Measurements from ENCODE around the gene TMEM154.
"Not testable (repeated sequence)": the region's sequence is repeated elsewhere in the genome, so short reads cannot be mapped to it uniquely, and the experiment has no call there.

The TMEM154 gene

DNA sequence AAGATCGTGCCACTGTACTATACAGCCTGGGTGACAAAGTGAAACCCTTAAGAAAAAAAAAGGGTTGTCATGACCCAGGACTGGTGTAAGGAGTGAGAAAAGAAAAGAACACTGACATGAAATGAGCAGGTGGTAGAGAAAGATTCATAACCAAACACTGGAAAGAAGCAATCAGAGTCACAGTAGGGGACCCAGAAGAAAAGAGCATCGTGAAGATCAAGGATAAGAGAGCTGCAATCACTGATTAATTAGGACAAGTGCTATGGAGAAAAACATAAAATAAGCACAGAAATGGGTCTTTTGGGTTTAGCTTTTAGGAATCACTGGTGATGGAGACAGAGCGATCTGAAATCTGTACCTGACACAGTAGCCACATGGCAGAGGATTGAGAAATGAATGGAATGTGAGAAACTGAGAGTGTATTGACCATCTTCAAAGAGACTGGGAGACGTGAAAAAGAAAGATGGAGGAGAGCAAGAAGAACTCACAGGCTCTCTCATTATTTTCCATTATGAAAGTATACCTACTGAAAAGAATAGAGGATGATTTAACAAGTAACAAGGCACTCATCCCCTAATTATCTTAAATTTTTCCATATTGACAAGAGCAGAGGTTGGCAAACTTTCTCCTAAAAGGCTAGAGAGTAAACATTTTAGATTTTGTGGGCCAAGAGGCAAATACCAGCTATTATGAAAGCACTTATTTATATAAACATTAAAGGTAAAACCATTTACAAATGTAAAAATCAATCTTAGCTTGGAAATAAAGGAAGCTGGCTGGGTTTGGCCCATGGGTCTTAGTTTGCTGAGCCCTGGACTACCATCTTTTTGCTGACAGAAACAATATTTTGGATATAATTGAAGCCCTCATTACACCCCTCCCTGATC is 7.3 kb downstream of the TMEM154 start:
- Histone ChIP-seq H3K27me3 (replicated peaks) (no peaks in the 10 kb centered on the region), H3K36me3 (replicated peaks) (no peaks in the 10 kb centered on the region), H3K27ac (no peak overlapping the region), H3K4me3 (ENCODE audit: low read depth, low read length) (no peak overlapping the region)
- TF ChIP-seq, protein P1, sequence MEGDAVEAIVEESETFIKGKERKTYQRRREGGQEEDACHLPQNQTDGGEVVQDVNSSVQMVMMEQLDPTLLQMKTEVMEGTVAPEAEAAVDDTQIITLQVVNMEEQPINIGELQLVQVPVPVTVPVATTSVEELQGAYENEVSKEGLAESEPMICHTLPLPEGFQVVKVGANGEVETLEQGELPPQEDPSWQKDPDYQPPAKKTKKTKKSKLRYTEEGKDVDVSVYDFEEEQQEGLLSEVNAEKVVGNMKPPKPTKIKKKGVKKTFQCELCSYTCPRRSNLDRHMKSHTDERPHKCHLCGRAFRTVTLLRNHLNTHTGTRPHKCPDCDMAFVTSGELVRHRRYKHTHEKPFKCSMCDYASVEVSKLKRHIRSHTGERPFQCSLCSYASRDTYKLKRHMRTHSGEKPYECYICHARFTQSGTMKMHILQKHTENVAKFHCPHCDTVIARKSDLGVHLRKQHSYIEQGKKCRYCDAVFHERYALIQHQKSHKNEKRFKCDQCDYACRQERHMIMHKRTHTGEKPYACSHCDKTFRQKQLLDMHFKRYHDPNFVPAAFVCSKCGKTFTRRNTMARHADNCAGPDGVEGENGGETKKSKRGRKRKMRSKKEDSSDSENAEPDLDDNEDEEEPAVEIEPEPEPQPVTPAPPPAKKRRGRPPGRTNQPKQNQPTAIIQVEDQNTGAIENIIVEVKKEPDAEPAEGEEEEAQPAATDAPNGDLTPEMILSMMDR (IDR thresholded peaks at IDR 0.05; ENCODE audit: low read depth, low read length, missing control alignments), result no peak
- DNase-seq, result no peak
- in situ Hi-C loops (cut with HindIII; ENCODE audit: low pct_ligation_motif_present, low sequenced_read_pairs), result no loop called here

DNA sequence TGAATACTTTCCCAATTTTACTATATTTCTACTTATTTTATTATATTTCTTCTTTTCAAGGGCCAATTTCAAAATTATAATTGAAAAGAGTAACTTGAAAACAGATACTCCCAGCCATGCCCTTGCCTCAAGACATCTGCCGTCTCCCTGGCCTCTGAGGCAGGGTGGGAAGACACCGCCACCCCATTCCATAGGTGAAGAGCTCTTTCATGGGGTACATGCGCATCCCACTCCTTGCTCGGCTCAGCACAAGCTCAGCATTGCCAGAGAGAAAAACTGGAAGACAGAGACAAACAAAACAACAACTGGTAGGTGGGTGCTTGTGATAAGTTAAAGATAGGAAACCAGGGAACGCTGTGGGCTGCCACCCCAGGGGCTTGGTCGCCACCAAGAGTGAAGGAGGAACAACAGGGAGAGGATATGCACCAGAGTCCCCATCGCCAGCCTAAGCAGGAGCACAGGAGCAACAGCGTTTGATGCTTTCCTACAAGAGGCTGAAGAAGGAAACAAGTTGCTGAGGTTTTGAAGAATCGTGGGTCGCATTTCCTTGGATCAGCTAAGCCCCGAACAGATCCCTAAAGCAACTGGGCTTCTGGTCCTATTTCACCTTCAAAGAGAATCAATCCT is 11.3 kb downstream of the TMEM154 start:
- Histone ChIP-seq H3K27ac (no peak overlapping the region), H3K27me3 (replicated peaks) (no peaks in the 10 kb centered on the region), H3K36me3 (replicated peaks) (no peaks in the 10 kb centered on the region), H3K4me3 (ENCODE audit: low read depth, low read length) (no peak overlapping the region)
- in situ Hi-C loops (cut with HindIII; ENCODE audit: low pct_ligation_motif_present, low sequenced_read_pairs), result no loop called here
- TF ChIP-seq, protein P1 (IDR thresholded peaks at IDR 0.05; ENCODE audit: low read depth, low read length, missing control alignments), result no peak
- DNase-seq, result no peak

DNA sequence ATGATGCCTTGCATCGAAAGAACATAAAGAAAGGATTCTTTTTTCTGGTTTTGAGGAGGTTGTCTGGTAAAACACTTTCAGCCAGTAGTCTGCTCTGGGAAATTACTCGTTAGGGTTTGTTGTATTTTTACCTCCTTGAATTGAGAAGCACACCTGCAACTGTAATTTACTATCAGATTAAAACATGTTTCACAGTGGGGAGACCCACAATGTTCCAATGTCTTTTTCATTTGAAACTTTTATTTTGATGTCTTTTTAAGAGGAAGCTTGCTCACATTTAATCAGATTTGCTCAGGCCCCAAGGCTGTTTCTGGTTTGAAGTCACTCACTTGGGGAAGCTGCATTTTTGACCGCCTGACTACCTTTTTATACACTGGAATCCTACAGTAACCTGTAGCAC is 12.0 kb downstream of the TMEM154 start:
- H3K36me3 ChIP-seq (replicated peaks), result no peaks in the 10 kb centered on the region
- no peaks in the 10 kb centered on the region for H3K27me3 ChIP-seq (replicated peaks)
- no peak overlapping the region for H3K4me3 ChIP-seq (ENCODE audit: low read depth, low read length)
- DNase-seq, result no peak
- H3K27ac ChIP-seq, result no peak overlapping the region
- in situ Hi-C loops (cut with HindIII; ENCODE audit: low pct_ligation_motif_present, low sequenced_read_pairs), result no loop called here
- TF ChIP-seq, protein P1 (IDR thresholded peaks at IDR 0.05; ENCODE audit: low read depth, low read length, missing control alignments), result no peak

DNA sequence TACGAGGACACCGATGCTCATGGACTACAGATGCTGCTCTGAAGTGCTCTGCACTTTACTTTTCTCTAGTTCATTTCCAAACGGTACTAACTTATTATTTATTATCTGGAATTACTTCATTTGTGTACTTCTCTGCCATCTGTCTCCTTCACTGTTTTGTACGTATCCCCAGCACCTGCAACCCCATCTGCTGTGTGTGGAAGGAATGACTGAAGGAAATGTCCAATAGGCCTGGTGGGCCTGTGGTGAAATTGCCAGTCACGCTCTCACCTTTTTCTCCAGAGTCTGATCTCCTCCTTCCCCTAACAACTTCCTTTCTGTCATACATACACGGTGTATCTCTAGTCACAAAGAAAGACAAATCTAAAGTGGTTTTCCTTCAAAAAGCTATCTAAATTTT is 12.9 kb downstream of the TMEM154 start:
- Histone ChIP-seq H3K27me3 (replicated peaks) (no peaks in the 10 kb centered on the region), H3K36me3 (replicated peaks) (no peaks in the 10 kb centered on the region), H3K4me3 (ENCODE audit: low read depth, low read length) (no peak overlapping the region), H3K27ac (no peak overlapping the region)
- in situ Hi-C loops (cut with HindIII; ENCODE audit: low pct_ligation_motif_present, low sequenced_read_pairs), result no loop called here
- no peak for DNase-seq
- TF ChIP-seq, protein P1 (IDR thresholded peaks at IDR 0.05; ENCODE audit: low read depth, low read length, missing control alignments), result no peak

DNA sequence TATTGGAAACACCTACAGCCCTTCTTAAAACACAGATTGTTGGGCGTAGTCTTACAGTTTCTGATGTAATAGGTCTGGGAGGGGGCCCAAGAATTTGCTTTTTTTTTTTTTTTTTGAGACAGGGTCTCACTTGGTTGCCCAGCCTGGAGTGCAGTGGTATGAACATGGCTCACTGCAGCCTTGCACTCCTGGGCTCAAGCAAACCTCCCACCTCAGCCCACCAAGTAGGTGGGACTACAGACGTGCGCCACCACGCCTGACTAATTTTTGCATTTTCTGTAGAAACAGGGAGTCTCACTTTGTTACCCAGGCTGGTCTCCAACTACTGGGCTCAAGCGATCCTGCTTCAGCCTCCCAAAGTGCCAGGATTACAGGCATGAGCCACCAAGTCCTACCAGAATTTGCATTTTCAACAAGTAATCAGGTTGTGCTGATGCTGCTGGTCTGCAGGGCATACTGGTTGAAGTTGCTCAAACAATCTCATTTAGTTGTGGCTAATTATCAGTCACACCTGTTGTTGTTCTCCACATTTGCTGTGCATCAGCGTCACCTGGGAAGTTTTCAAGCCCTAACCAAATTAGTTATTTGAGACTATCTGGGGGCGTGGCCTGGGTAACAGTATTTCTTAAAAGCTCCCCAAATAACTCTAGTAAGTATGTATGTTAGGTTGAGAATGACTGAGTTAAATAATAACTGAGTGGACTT is 14.0 kb downstream of the TMEM154 start:
- in situ Hi-C loops (cut with HindIII; ENCODE audit: low pct_ligation_motif_present, low sequenced_read_pairs), result no loop called here
- no peaks in the 10 kb centered on the region for H3K36me3 ChIP-seq (replicated peaks)
- no peak for DNase-seq
- H3K27me3 ChIP-seq (replicated peaks), result no peaks in the 10 kb centered on the region
- H3K27ac ChIP-seq, result no peak overlapping the region
- H3K4me3 ChIP-seq (ENCODE audit: low read depth, low read length), result no peak overlapping the region
- TF ChIP-seq, protein P1 (IDR thresholded peaks at IDR 0.05; ENCODE audit: low read depth, low read length, missing control alignments), result no peak

DNA sequence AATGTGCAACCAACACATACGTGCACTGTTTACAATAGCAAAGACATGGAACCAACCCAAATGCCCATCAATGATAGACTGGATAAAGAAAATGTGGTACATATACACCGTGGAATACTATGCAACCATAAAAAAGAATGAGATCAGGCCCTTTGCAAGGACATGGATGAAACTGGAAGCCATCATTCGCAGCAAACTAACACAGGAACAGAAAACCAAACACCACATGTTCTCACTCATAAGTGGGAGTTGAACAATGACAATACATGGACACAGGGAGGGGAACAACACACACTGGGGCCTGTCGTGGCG is 15.8 kb downstream of the TMEM154 start:
- H3K27ac ChIP-seq; DNase-seq; H3K36me3 ChIP-seq (replicated peaks); in situ Hi-C loops (cut with HindIII; ENCODE audit: low pct_ligation_motif_present, low sequenced_read_pairs); H3K27me3 ChIP-seq (replicated peaks); H3K4me3 ChIP-seq (ENCODE audit: low read depth, low read length): not testable (repeated sequence)
